Loucy (cell line): Measurements from ENCODE around the gene CAPN1.

ENCODE experiments used
- H2AFZ ChIP-seq: fragments of 200-600 bp; sonication (generic); 2 replicates; pipeline ENCODE4 v1.6.0; 2016; ENCODE audit warnings: antibody characterized with exemption, mild to moderate bottlenecking, low read length, moderate library complexity
- H3F3A ChIP-seq: fragments of 200-600 bp; 2 replicates; pipeline ENCODE4 v1.6.0; 2016; ENCODE audit warnings: antibody characterized with exemption, low read depth, mild to moderate bottlenecking
- H3K27me3 ChIP-seq: fragments of 200-600 bp; sonication (generic); 2 replicates; pipeline ENCODE4 v1.6.1; 2014; ENCODE audit warnings: low read length, mild to moderate bottlenecking; ENCODE audit not compliant: insufficient read depth, poor library complexity, severe bottlenecking
- H3K36me3 ChIP-seq: fragments of 200-600 bp; sonication (generic); 2 replicates; pipeline ENCODE4 v1.6.1; 2016; ENCODE audit warnings: low read length; ENCODE audit not compliant: insufficient read depth
- H3K4me1 ChIP-seq: fragments of 200-600 bp; sonication (generic); 2 replicates; pipeline ENCODE4 v1.5.1; 2014; ENCODE audit warnings: low read length, mild to moderate bottlenecking; ENCODE audit not compliant: insufficient read depth, poor library complexity, severe bottlenecking
- H3K4me2 ChIP-seq: fragments of 200-600 bp; sonication (generic); 2 replicates; pipeline ENCODE4 v1.6.0; 2014; ENCODE audit warnings: antibody characterized with exemption, low read length, low read depth, mild to moderate bottlenecking; ENCODE audit not compliant: poor library complexity, severe bottlenecking
- H3K4me3 ChIP-seq: fragments of 200-600 bp; sonication (generic); 2 replicates; pipeline ENCODE4 v1.5.1; 2014; ENCODE audit warnings: low read length, mild to moderate bottlenecking, mixed read lengths; ENCODE audit not compliant: poor library complexity, severe bottlenecking
- H3K79me2 ChIP-seq: fragments of 200-600 bp; sonication (generic); 2 replicates; pipeline ENCODE4 v1.6.1; 2014; ENCODE audit warnings: low read length; ENCODE audit not compliant: insufficient read depth
- H3K9ac ChIP-seq: fragments of 200-600 bp; sonication (generic); 2 replicates; pipeline ENCODE4 v1.6.0; 2014; ENCODE audit warnings: mild to moderate bottlenecking, low read depth, low read length, moderate library complexity; ENCODE audit not compliant: poor library complexity, severe bottlenecking
- H3K9me2 ChIP-seq: fragments of 200-600 bp; sonication (generic); replicated peaks from 2 replicates; pipeline ENCODE4 v1.6.1; 2016; ENCODE audit warnings: low read depth, low read length, mixed read lengths
- H3K9me3 ChIP-seq: fragments of 200-600 bp; sonication (generic); 2 replicates; pipeline ENCODE4 v1.6.1; 2014; ENCODE audit warnings: mild to moderate bottlenecking, antibody characterized with exemption, low read length, low read depth; ENCODE audit not compliant: insufficient read depth
- H4K20me1 ChIP-seq: fragments of 200-600 bp; sonication (generic); 2 replicates; pipeline ENCODE4 v1.6.0; 2014; ENCODE audit warnings: antibody characterized with exemption, low read length, mild to moderate bottlenecking; ENCODE audit not compliant: insufficient read depth, poor library complexity, severe bottlenecking
- EZH2phosphoT487 ChIP-seq: fragments of 200-600 bp; IDR thresholded peaks from 2 replicates; pipeline ENCODE4 v1.6.1; 2018; ENCODE audit warnings: antibody characterized with exemption, mild to moderate bottlenecking, moderate library complexity, borderline replicate concordance
- TF ChIP-seq, protein P1 (sequence below): fragments of 200-600 bp; sonication (generic); conservative IDR thresholded peaks from 2 replicates; pipeline ENCODE4 v1.5.1; 2014; ENCODE audit warnings: mild to moderate bottlenecking, antibody characterized with exemption, low read length

Gene CAPN1

DNA sequence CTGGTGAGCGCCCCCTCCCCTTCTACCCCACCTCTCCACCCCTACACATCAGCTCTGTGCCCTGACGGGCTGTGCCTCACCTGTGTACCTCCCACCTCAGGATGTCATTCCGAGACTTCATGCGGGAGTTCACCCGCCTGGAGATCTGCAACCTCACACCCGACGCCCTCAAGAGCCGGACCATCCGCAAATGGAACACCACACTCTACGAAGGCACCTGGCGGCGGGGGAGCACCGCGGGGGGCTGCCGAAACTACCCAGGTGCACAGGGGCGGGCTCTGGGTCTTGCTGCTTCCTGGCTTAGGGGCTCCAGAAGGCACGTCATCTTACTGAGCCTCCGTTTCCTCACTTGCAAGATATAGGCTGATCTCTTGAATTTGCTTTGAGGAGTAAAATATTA lies 6.8 kb downstream of the CAPN1 start:
- H3K36me3 ChIP-seq = peaks cover 19% of the 10 kb centered on the region; the same call in 1 of the 2 replicates
- H3K4me1 ChIP-seq = peaks cover 2% of the 10 kb centered on the region
- H3K79me2 ChIP-seq = peaks cover 6% of the 10 kb centered on the region
- H3K4me2 ChIP-seq = no peak overlapping the region
- no peaks in the 10 kb centered on the region for H3K27me3 ChIP-seq
- TF ChIP-seq EZH2phosphoT487 = no peak
- TF ChIP-seq, protein P1, sequence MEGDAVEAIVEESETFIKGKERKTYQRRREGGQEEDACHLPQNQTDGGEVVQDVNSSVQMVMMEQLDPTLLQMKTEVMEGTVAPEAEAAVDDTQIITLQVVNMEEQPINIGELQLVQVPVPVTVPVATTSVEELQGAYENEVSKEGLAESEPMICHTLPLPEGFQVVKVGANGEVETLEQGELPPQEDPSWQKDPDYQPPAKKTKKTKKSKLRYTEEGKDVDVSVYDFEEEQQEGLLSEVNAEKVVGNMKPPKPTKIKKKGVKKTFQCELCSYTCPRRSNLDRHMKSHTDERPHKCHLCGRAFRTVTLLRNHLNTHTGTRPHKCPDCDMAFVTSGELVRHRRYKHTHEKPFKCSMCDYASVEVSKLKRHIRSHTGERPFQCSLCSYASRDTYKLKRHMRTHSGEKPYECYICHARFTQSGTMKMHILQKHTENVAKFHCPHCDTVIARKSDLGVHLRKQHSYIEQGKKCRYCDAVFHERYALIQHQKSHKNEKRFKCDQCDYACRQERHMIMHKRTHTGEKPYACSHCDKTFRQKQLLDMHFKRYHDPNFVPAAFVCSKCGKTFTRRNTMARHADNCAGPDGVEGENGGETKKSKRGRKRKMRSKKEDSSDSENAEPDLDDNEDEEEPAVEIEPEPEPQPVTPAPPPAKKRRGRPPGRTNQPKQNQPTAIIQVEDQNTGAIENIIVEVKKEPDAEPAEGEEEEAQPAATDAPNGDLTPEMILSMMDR = no peak
- no peaks in the 10 kb centered on the region for H4K20me1 ChIP-seq
- H3K9me3 ChIP-seq = no peaks in the 10 kb centered on the region
- no peaks in the 10 kb centered on the region for H3F3A ChIP-seq
- no peak overlapping the region for H3K9ac ChIP-seq
- H3K4me3 ChIP-seq = no peak overlapping the region
- no peaks in the 10 kb centered on the region for H3K9me2 ChIP-seq
- H2AFZ ChIP-seq = no peak overlapping the region

DNA sequence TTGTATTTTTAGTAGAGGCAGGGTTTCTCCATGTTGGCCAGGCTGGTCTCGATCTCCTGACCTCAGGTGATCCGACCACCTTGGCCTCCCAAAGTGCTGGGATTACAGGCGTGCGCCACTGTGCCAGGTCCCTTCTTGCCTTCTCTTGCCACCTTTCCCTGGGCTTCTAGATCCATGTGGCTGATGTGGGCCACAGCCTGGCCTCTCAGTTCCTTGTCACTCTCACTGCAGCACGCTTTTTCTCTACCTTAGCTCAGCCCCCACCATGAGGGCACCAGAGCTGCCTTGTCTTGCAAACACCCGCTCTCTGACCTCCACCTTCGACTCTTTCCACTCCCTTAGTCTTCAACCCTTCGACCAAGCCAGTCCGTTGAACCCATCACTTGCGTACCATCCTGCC lies 7.5 kb downstream of the CAPN1 start:
- Histone ChIP-seq H3K4me1 (no peaks in the 10 kb centered on the region), H3K36me3 (peaks cover 21% of the 10 kb centered on the region; the same call in 1 of the 2 replicates), H4K20me1 (no peaks in the 10 kb centered on the region), H3K9me3 (no peaks in the 10 kb centered on the region), H3K9ac (no peak overlapping the region), H2AFZ (no peak overlapping the region), H3K4me2 (no peak overlapping the region), H3K4me3 (no peak overlapping the region), H3F3A (no peaks in the 10 kb centered on the region), H3K27me3 (no peaks in the 10 kb centered on the region), H3K79me2 (no peaks in the 10 kb centered on the region; the same call in 1 of the 2 replicates), H3K9me2 (no peaks in the 10 kb centered on the region)
- no peak for TF ChIP-seq EZH2phosphoT487
- TF ChIP-seq, protein P1 = no peak

DNA sequence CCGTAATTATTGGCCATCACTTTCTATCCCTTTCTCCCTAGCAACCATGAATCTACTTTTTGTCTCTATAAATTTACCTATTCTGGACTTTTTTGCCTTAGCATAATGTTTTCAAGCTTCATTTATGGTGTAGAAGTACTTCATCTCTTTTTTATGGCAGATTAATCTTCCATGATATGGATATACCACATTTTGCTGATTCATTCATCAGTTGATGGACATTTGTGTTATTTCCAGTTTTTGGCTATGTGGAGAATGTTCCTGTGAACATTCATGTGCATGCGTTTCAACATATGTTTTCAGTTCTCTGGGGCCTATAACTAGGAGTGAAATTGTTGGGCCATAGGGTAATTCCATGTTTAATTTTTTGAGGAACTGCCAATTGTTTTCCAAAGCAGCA lies 12.8 kb downstream of the CAPN1 start:
- H3K27me3 ChIP-seq = no peaks in the 10 kb centered on the region
- H3K4me3 ChIP-seq = no peak overlapping the region
- no peaks in the 10 kb centered on the region for H3K9me2 ChIP-seq
- H4K20me1 ChIP-seq = no peaks in the 10 kb centered on the region
- no peaks in the 10 kb centered on the region for H3F3A ChIP-seq
- H3K9me3 ChIP-seq = no peaks in the 10 kb centered on the region
- no peak overlapping the region for H3K9ac ChIP-seq
- TF ChIP-seq, protein P1 = no peak
- TF ChIP-seq EZH2phosphoT487 = no peak
- no peak overlapping the region for H3K4me2 ChIP-seq
- H3K36me3 ChIP-seq = peaks cover 26% of the 10 kb centered on the region; the same call in 1 of the 2 replicates
- H2AFZ ChIP-seq = no peak overlapping the region
- no peaks in the 10 kb centered on the region for H3K4me1 ChIP-seq
- H3K79me2 ChIP-seq = no peaks in the 10 kb centered on the region
